Neuron (in vitro differentiated cells): ENCODE results near the gene ZNF560.

Experiments used
- H2AFZ ChIP-seq: one replicate; pipeline ENCODE4 v1.6.1; 2013; ENCODE audit warnings: low read depth, mild to moderate bottlenecking, inconsistent platforms, low read length, moderate library complexity
- H3K27me3 ChIP-seq: one replicate; pipeline ENCODE4 v1.6.1; 2013; ENCODE audit warnings: low read length; ENCODE audit not compliant: insufficient read depth
- H3K36me3 ChIP-seq: one replicate; pipeline ENCODE4 v1.6.1; 2013; ENCODE audit warnings: low read length; ENCODE audit not compliant: insufficient read depth
- H3K4me1 ChIP-seq: one replicate; pipeline ENCODE4 v1.6.1; 2013; ENCODE audit warnings: low read length; ENCODE audit not compliant: insufficient read depth
- H3K4me3 ChIP-seq: 2 replicates; pipeline ENCODE4 v1.5.1; 2013; ENCODE audit warnings: mild to moderate bottlenecking, low read length, moderate library complexity
- H3K9me3 ChIP-seq: one replicate; pipeline ENCODE4 v1.6.1; 2013; ENCODE audit warnings: low read length

ZNF560 gene

DNA sequence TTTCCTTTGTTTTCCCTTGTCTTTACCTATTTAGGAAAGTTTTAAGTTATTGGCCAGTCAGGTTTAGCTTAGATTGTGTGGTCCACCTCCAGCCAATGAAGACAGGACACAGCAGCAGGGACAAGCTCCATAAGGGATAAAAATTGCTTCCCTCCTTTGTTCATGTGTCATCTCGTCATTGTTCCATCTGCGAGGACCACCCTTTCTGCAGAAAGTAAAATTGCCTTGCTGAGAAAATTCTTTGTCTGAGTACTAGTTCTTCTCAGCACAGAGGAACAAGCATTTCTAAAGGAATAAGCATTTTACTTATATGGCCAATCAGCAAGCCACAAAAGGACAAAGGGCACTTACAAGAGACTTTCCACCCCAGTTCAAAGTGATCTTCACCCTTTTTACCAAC is 11.4 kb downstream of the ZNF560 start:
- no peaks in the 10 kb centered on the region for H3K27me3 ChIP-seq
- no peak overlapping the region for H2AFZ ChIP-seq
- H3K36me3 ChIP-seq: no peaks in the 10 kb centered on the region
- H3K9me3 ChIP-seq: peaks cover 5% of the 10 kb centered on the region
- H3K4me3 ChIP-seq: no peak overlapping the region
- no peaks in the 10 kb centered on the region for H3K4me1 ChIP-seq

DNA sequence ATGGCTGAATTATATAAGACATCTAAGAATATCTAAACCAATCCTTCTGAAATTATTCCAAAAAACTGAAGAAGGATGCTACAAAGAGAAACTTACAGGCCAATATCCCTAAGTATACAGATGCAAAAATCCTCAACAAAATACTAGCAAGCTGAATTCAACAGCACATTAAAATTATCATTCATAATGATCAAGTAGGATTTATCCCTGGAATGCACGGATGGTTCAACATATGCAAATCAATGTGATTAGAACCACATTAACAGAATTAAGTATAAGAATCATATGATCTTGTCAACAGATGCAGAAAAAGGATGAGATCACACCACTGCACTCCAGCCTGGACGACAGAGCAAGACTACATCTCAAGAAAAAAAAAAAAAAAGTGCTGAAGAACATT is 13.3 kb downstream of the ZNF560 start:
- H2AFZ ChIP-seq: no peak overlapping the region
- H3K4me3 ChIP-seq: no peak overlapping the region
- H3K9me3 ChIP-seq: peaks cover 5% of the 10 kb centered on the region
- H3K36me3 ChIP-seq: no peaks in the 10 kb centered on the region
- no peaks in the 10 kb centered on the region for H3K4me1 ChIP-seq
- H3K27me3 ChIP-seq: no peaks in the 10 kb centered on the region

DNA sequence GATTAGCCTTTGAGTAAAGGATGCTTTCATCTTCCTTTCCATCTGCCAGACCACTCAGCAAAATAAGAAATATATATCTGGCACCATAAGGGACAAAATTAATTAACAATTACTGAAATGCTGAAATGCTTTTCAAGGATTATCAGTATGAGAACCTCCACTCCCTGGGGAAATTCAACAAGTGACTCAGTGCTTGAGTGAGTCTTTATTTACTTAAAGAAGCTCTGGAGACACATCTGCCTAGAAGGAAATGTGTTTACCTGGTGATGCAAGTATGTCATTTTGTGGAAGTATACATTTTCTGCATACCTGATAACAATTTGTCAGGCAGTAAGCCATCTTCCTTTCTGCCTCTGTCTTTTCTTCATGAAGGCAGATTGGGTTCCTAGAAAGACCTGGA is 23.4 kb downstream of the ZNF560 start:
- Histone ChIP-seq H3K4me3 (no peak overlapping the region), H3K36me3 (no peaks in the 10 kb centered on the region), H3K27me3 (no peaks in the 10 kb centered on the region), H3K9me3 (peaks cover 4% of the 10 kb centered on the region), H3K4me1 (no peaks in the 10 kb centered on the region), H2AFZ (no peak overlapping the region)

DNA sequence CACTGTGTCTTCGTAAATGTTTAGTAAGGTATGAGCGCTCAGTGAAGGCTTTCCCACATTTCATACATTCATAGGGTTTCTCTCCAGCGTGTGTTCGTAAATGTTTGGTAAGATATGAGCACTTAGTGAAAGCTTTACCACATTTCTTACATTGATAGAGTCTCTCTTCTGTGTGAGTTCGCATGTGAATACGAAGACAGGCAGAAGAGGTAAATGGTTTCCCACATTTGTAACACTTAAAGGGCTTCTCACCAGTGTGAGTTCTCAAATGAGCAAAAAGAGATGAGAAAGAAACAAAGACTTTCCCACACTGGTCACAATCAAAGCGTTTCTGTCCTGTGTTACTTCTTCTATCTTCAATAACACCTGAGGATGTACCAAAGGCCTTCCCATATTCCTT is 31.3 kb downstream of the ZNF560 start:
- Histone ChIP-seq H3K36me3 (peaks cover 2% of the 10 kb centered on the region), H3K27me3 (no peaks in the 10 kb centered on the region), H3K9me3 (peaks cover 27% of the 10 kb centered on the region), H2AFZ (no peak overlapping the region), H3K4me1 (no peaks in the 10 kb centered on the region), H3K4me3 (no peak overlapping the region)

DNA sequence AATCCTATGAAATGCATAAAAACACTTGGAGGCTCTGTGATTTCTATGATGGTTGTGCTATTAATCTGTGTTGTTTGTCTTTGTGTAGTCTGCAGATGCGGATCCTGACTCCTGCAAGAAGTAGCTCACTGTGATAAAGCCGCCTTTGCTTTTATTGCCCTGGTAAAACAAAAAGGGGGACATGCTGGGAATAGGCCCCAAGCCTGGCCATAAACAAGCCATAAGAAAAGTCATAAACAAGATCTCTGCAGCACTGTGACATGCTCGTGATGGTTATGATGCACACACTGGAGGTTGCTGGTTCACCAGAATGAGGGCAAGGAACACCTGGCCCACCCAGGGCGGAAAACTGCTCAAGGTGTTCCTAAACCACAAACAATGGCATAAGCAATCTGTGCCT is 36.5 kb downstream of the ZNF560 start:
- H3K4me3 ChIP-seq: no peak overlapping the region
- H3K4me1 ChIP-seq: no peaks in the 10 kb centered on the region
- peaks cover 7% of the 10 kb centered on the region for H3K36me3 ChIP-seq
- no peaks in the 10 kb centered on the region for H3K27me3 ChIP-seq
- H3K9me3 ChIP-seq: peaks cover 42% of the 10 kb centered on the region
- no peak overlapping the region for H2AFZ ChIP-seq

DNA sequence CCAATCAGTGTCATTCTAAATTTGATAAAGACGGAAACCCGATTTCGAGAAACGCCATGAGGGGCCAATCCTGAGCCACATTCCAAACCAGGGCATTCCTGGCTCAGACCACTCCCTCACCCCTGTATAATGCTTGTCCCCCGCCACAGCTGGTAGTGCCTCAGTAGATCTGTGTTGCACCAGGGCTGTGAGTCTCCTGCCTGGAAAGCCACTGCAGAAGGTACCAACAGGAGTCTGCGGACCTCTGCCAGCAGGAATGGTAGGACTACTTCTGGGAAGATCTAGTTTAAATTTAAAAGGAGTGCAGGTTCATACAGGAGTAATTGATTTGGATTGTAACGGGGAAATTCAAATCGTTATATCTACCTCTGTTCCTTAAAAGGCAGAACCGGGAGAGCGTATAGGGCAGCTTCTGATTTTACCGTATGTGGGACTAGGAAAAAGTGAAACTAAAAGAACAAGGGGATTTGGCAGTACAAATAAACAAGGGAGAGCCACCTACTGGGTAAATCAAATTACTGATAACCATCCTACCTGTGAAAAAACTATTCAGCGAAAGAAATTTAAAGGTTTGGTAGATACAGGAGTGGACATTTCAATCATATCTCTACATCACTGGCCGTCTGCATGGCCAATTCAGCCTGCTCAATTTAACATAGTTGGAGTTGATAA is 42.3 kb downstream of the ZNF560 start:
- Histone ChIP-seq H3K36me3 (peaks cover 4% of the 10 kb centered on the region), H3K9me3 (peaks cover 37% of the 10 kb centered on the region), H2AFZ (no peak overlapping the region), H3K4me1 (no peaks in the 10 kb centered on the region), H3K27me3 (no peaks in the 10 kb centered on the region), H3K4me3 (no peak overlapping the region)

GRCh38 chr19:9453953-9454352 is 44.5 kb downstream of the ZNF560 start:
- no peaks in the 10 kb centered on the region for H3K27me3 ChIP-seq
- no peaks in the 10 kb centered on the region for H3K36me3 ChIP-seq
- H3K4me1 ChIP-seq: no peaks in the 10 kb centered on the region
- no peak overlapping the region for H3K4me3 ChIP-seq
- H3K9me3 ChIP-seq: peaks cover 24% of the 10 kb centered on the region
- no peak overlapping the region for H2AFZ ChIP-seq

- Histone ChIP-seq H3K4me1 (no peaks in the 10 kb centered on the region), H3K4me3 (no peak overlapping the region), H3K27me3 (no peaks in the 10 kb centered on the region), H3K36me3 (peaks cover 7% of the 10 kb centered on the region), H3K9me3 (peaks cover 41% of the 10 kb centered on the region), H2AFZ (no peak overlapping the region)
Measured at GRCh38 chr19:9445037-9445436, 53.4 kb downstream of the ZNF560 start.

DNA sequence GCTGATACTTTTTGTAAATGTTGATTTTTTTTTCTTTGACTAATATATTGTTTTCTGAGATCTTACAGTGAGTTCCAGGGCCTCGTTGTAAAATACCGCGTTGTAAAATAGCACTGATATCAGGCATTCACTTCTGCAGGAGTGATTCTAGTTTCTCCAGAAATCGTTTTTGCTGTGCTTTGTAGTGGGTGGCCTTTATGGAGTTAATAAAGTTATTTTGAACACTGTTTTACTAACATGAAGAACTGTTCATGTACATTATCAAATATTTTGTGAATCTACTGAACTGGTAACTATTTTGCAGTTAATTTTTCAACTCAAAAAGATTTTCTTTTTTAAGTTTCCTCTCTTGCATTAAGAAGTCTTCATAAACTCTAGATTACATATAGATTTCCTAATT is 62.1 kb downstream of the ZNF560 start:
- H3K27me3 ChIP-seq: no peaks in the 10 kb centered on the region
- peak overlapping the region; percentile 77 for H2AFZ ChIP-seq
- H3K9me3 ChIP-seq: peaks cover 8% of the 10 kb centered on the region
- peaks cover 16% of the 10 kb centered on the region for H3K4me1 ChIP-seq
- H3K4me3 ChIP-seq: peak overlapping the region; percentile 87
- peaks cover 15% of the 10 kb centered on the region for H3K36me3 ChIP-seq

GRCh38 chr19:9435279-9436268 is 62.8 kb downstream of the ZNF560 start, which contains the start of gene ZNF266:
Gene ZNF266 (minus strand): TSS chr19:9435573. CDS start chr19:9420089, 15,484 bp downstream.
- Histone ChIP-seq H2AFZ (peak within 1 kb of the TSS; percentile 91), H3K4me3 (peak within 1 kb of the TSS; percentile 87), H3K4me1 (peaks cover 16% of the 10 kb centered on the region), H3K9me3 (peaks cover 7% of the 10 kb centered on the region), H3K36me3 (peaks cover 23% of the 10 kb centered on the region), H3K27me3 (no peaks in the 10 kb centered on the region)

- Histone ChIP-seq H3K36me3 (peaks cover 45% of the 10 kb centered on the region), H2AFZ (no peak overlapping the region), H3K4me3 (no peak overlapping the region), H3K27me3 (no peaks in the 10 kb centered on the region), H3K4me1 (peaks cover 16% of the 10 kb centered on the region), H3K9me3 (peaks cover 5% of the 10 kb centered on the region)
Measured at GRCh38 chr19:9431475-9431874, 66.9 kb downstream of the ZNF560 start.

GRCh38 chr19:9430444-9430843 is 68.0 kb downstream of the ZNF560 start:
- H3K4me1 ChIP-seq: peaks cover 10% of the 10 kb centered on the region
- H2AFZ ChIP-seq: no peak overlapping the region
- no peaks in the 10 kb centered on the region for H3K27me3 ChIP-seq
- H3K36me3 ChIP-seq: peaks cover 54% of the 10 kb centered on the region
- peaks cover 10% of the 10 kb centered on the region for H3K9me3 ChIP-seq
- no peak overlapping the region for H3K4me3 ChIP-seq

DNA sequence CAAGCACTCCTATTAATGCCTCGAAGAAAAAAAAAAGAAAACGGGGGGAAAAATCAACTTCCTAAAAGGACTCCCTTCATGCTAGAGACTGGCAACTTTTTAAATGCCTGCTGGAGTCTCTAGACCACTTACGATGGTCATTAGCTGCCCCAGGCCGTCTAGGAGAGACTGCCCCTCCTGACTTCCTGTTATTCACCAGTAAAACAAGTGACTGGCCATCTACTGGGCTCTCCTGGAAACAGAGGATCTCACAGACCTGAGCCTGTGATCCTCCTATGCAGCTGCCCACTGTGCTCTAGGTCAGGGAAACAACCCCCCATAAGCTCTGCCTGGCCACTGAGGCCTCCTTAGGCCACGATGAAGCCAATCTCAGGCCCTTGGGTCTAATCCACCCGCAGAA is 70.5 kb downstream of the ZNF560 start:
- Histone ChIP-seq H3K27me3 (no peaks in the 10 kb centered on the region), H2AFZ (no peak overlapping the region), H3K4me3 (no peak overlapping the region), H3K36me3 (peaks cover 65% of the 10 kb centered on the region), H3K9me3 (peaks cover 18% of the 10 kb centered on the region), H3K4me1 (no peaks in the 10 kb centered on the region)
